Stimulated activated naive CD8-positive, alpha-beta T cell treated with anti-CD3 and anti-CD28 coated beads, Interleukin-15, amount 100 ng/mL, for 72 hours (primary cell): ENCODE data around the gene CACUL1.
"Not testable (repeated sequence)": the region's sequence is repeated elsewhere in the genome, so short reads cannot be mapped to it uniquely, and the experiment has no call there.

Experiments used
- ATAC-seq: fragments of 150-1000 bp; cut with Tn5 transposase; 2 replicates; pipeline ENCODE4 v1.10.0; 2021; ENCODE audit warnings: mild to moderate bottlenecking, moderate library complexity
- DNase-seq, 2 donors: peaks; one replicate each; pipeline ENCODE4 v3.0.0; 2021 to 2022
- H3K27ac Mint-ChIP-seq, 2 donors: one replicate each; pipeline ENCODE4 v1.8.0; 2022; ENCODE audit warnings: mild to moderate bottlenecking in 2 of 2, mixed read lengths in 2 of 2, moderate library complexity in 2 of 2
- H3K27me3 Mint-ChIP-seq: one replicate; pipeline ENCODE4 v1.8.0; 2022; ENCODE audit warnings: mixed read lengths
- H3K4me1 Mint-ChIP-seq: one replicate; pipeline ENCODE4 v1.8.0; 2022; ENCODE audit warnings: mild to moderate bottlenecking, mixed read lengths
- H3K4me3 Mint-ChIP-seq, 2 donors: one replicate each; pipeline ENCODE4 v1.8.0; 2022; ENCODE audit warnings: mild to moderate bottlenecking in 2 of 2, mixed read lengths in 2 of 2, moderate library complexity in 1 of 2
- H3K9me3 Mint-ChIP-seq, 2 donors: one replicate each; pipeline ENCODE4 v1.8.0; 2022; ENCODE audit warnings: mixed read lengths in 2 of 2

Gene CACUL1

DNA sequence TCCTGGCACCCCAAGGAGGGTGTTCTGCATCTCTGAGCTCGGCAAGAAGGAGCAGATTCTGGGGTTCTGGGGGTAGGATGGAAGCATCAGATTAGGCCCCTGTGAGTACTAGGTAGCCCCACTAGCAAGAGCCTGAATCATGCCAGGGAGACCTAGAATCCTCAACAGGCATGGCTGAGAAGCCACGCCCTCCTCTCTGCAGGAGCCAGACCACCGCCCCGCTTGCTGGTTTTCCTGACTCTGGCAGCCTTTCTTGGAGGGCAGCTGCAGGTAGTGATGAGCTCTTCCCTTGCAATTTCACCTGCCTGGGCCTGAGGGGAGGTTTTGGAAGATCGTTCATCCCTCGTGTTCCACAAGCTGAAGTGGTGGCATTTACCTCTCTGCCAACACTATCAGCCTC, 90.4 kb downstream of the CACUL1 start:
- Mint-ChIP-seq H3K27ac (peak overlapping the region in 1 of 2 donors; percentile 49), H3K27me3 (no peaks in the 10 kb centered on the region), H3K4me1 (peaks cover 36% of the 10 kb centered on the region), H3K9me3 (peaks cover 9 to 15% of the 10 kb centered on the region in 2 donors), H3K4me3 (no peak overlapping the region)
- no peak for DNase-seq
- ATAC-seq, result peak; percentile 15

DNA sequence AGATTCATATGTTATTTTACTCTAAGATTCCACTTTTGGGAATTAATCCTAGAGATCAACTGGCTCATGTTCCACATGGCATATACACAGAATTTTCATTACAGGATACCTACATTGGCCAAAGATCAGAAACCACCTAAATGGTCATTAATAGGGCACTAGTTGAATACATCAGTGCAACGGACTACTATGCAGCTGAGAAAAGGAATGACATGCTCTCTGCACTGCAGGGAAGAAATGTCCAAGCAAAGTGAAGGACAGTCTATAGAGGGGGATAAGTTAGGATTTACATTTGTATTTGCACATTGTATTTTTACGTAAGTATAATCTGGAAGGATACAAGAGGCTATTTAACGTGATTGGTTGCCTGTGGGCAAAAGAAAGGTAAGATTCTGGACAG, 91.6 kb downstream of the CACUL1 start:
- ATAC-seq (no peak), DNase-seq (no peak)
- H3K4me1 Mint-ChIP-seq, result peaks cover 41% of the 10 kb centered on the region
- H3K27ac Mint-ChIP-seq, result no peak overlapping the region
- no peak overlapping the region for H3K4me3 Mint-ChIP-seq
- peaks cover 9 to 15% of the 10 kb centered on the region in 2 donors for H3K9me3 Mint-ChIP-seq
- no peaks in the 10 kb centered on the region for H3K27me3 Mint-ChIP-seq

- Mint-ChIP-seq H3K4me3 (no peak overlapping the region), H3K4me1 (peaks cover 47% of the 10 kb centered on the region), H3K27ac (peak overlapping the region in 1 of 2 donors; percentile 84), H3K9me3 (peaks cover 9 to 15% of the 10 kb centered on the region in 2 donors), H3K27me3 (no peaks in the 10 kb centered on the region)
- DNase-seq (no peak), ATAC-seq (no peak)
Observed at GRCh38 chr10:118662228-118663035, 92.3 kb downstream of the CACUL1 start.

- H3K27ac Mint-ChIP-seq, result no peak overlapping the region
- H3K9me3 Mint-ChIP-seq, result peaks cover 9 to 23% of the 10 kb centered on the region in 2 donors
- no peak for ATAC-seq
- peaks cover 56% of the 10 kb centered on the region for H3K4me1 Mint-ChIP-seq
- no peak for DNase-seq
- no peak overlapping the region for H3K4me3 Mint-ChIP-seq
- no peaks in the 10 kb centered on the region for H3K27me3 Mint-ChIP-seq
Observed at GRCh38 chr10:118658762-118659161, 96.0 kb downstream of the CACUL1 start.

DNA sequence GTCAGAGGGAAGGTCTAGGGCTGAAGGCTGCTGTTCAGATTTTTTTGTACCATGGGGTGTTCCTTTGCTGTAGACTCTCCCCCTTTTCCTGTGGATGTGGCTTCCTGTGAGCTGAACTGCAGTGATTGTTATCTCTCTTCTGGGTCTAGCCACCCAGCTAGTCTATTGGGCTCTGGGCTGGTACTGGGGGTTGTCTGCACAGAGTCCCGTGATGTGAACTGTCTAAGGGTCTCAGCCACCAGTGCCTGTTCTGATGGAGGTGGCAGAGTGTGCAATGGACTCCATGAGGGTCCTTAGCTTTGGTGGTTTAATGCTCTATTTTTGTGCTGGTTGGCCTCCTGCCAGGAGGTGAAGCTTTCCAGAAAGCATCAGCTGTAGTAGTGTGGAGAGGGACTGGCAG, 96.6 kb downstream of the CACUL1 start:
- peaks cover 52% of the 10 kb centered on the region for H3K4me1 Mint-ChIP-seq
- peaks cover 9 to 23% of the 10 kb centered on the region in 2 donors for H3K9me3 Mint-ChIP-seq
- not testable (repeated sequence) for H3K27me3 Mint-ChIP-seq, ATAC-seq, H3K4me3 Mint-ChIP-seq, DNase-seq
- peak overlapping the region in 1 of 2 donors; percentile 53 for H3K27ac Mint-ChIP-seq

DNA sequence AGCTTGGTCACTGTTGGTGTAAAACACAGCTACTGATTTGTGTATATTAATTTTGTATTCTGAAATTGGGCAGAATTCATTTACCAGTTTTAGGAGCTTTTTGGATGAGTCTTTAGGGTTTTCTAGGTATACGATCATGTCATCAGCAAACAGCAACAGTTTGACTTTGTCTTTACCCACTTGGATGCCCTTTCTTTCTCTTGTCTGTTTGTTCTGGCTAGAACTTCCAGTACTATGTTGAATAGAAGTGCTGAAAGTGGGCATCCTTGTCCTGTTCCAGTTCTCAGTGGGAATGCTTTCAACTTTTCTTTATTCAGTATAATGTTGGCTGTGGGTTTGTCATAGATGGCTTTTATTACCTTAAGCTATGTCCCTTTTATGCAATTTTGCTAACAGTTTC, 109.5 kb downstream of the CACUL1 start:
- not testable (repeated sequence) for ATAC-seq, H3K4me3 Mint-ChIP-seq

GRCh38 chr10:118642228-118642627, 112.5 kb downstream of the CACUL1 start:
- DNase-seq (no peak), ATAC-seq (no peak)
- H3K27me3 Mint-ChIP-seq, result no peaks in the 10 kb centered on the region
- H3K4me3 Mint-ChIP-seq, result no peak overlapping the region
- H3K4me1 Mint-ChIP-seq, result no peaks in the 10 kb centered on the region
- H3K27ac Mint-ChIP-seq, result no peak overlapping the region
- H3K9me3 Mint-ChIP-seq, result peaks cover 7 to 26% of the 10 kb centered on the region in 2 donors

More for the DNA sequence above, 109.5 kb downstream of the CACUL1 start:
- peaks cover 19 to 26% of the 10 kb centered on the region in 2 donors for H3K9me3 Mint-ChIP-seq
- not testable (repeated sequence) for H3K27me3 Mint-ChIP-seq, H3K27ac Mint-ChIP-seq, DNase-seq, H3K4me1 Mint-ChIP-seq

DNA sequence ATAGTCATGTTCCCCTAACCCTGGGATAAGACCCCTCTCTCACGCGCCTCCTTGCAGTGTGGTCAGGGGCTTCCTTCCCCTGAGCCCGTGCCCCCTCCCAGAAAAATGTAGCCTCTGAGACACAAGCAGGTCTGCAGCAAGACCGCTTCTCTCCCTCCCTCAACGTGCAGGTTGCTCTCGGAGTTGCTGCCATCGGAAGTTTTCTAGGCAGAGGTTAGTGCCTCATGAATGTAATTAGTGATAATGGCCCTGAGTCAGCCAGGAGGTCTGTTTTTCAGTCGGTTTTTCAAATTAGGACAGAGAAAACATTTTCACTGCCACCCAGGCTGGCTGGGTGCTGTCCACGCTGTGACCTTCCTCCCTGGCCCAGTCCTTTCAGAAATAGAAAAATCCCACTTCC, 116.1 kb downstream of the CACUL1 start:
- Mint-ChIP-seq H3K27me3 (no peaks in the 10 kb centered on the region), H3K4me3 (no peak overlapping the region), H3K4me1 (no peaks in the 10 kb centered on the region), H3K9me3 (peaks cover 7 to 26% of the 10 kb centered on the region in 2 donors), H3K27ac (no peak overlapping the region)
- ATAC-seq (no peak), DNase-seq (no peak)

GRCh38 chr10:118635674-118636402, 118.9 kb downstream of the CACUL1 start:
- H3K27me3 Mint-ChIP-seq, result no peaks in the 10 kb centered on the region
- no peak overlapping the region for H3K4me3 Mint-ChIP-seq
- DNase-seq, result no peak
- no peaks in the 10 kb centered on the region for H3K4me1 Mint-ChIP-seq
- H3K27ac Mint-ChIP-seq, result peak overlapping the region in 1 of 2 donors; percentile 53
- ATAC-seq, result no peak
- peaks cover 7 to 18% of the 10 kb centered on the region in 2 donors for H3K9me3 Mint-ChIP-seq

GRCh38 chr10:118633786-118634185, 121.0 kb downstream of the CACUL1 start:
- no peak for ATAC-seq

GRCh38 chr10:118629211-118629610, 125.6 kb downstream of the CACUL1 start:
- Mint-ChIP-seq H3K27ac (no peak overlapping the region), H3K9me3 (no peaks in the 10 kb centered on the region), H3K27me3 (no peaks in the 10 kb centered on the region), H3K4me1 (no peaks in the 10 kb centered on the region), H3K4me3 (no peak overlapping the region)
- DNase-seq, result no peak
- no peak for ATAC-seq

More at GRCh38 chr10:118633786-118634185, 121.0 kb downstream of the CACUL1 start:
- Mint-ChIP-seq H3K4me1 (no peaks in the 10 kb centered on the region), H3K9me3 (no peaks in the 10 kb centered on the region), H3K27me3 (no peaks in the 10 kb centered on the region), H3K27ac (no peak overlapping the region), H3K4me3 (no peak overlapping the region)
- DNase-seq, result no peak

GRCh38 chr10:118628397-118628796, 126.4 kb downstream of the CACUL1 start:
- ATAC-seq, result no peak
- Mint-ChIP-seq H3K27me3 (no peaks in the 10 kb centered on the region), H3K9me3 (no peaks in the 10 kb centered on the region), H3K4me1 (no peaks in the 10 kb centered on the region), H3K4me3 (no peak overlapping the region), H3K27ac (no peak overlapping the region)
- DNase-seq, result no peak

DNA sequence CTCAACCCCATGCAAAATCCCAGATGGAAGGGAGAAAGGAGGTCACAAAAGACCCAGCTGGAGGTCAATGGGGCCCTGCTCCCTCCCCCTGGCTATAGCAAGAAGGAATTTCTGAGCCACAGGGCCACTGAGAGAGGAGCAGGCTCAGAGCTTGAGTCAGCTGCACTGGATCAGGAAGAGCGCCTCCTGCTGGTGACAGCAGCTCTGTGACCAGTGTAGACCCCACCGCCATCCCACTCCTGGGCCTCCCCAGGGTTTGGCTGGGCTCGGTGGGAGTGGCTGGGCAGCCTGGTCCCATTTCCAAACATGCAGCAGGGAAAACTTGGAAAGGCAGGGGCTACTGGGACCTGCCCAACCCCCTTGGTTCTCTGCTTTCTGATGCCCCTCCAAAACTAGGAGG, 127.8 kb downstream of the CACUL1 start:
- Mint-ChIP-seq H3K9me3 (no peaks in the 10 kb centered on the region), H3K4me3 (no peak overlapping the region), H3K4me1 (peaks cover under 1% of the 10 kb centered on the region), H3K27me3 (no peaks in the 10 kb centered on the region), H3K27ac (no peak overlapping the region)
- DNase-seq (no peak), ATAC-seq (no peak)
